Measurements from ENCODE around the gene PTGR1.

DNA sequence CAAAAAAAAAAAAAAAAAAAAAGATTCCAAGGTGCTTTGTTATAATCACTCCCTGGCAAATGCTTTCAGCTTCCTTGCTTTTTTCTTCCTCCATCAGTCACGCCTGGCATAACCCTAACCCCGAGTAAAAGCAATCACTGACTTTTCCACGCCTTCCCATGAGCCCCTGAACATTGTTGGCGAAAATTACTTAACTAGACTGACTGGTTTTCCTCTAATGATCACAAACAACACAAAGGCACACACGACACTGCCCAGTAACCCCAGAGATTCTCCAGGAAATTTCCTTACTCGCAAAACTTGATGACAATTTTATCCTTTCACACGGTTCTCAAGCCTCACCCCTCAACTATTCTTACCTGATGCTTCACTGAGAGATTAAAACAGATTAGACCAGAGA lies 11.4 kb upstream of the PTGR1 start:
- TF ChIP-seq, protein P1, sequence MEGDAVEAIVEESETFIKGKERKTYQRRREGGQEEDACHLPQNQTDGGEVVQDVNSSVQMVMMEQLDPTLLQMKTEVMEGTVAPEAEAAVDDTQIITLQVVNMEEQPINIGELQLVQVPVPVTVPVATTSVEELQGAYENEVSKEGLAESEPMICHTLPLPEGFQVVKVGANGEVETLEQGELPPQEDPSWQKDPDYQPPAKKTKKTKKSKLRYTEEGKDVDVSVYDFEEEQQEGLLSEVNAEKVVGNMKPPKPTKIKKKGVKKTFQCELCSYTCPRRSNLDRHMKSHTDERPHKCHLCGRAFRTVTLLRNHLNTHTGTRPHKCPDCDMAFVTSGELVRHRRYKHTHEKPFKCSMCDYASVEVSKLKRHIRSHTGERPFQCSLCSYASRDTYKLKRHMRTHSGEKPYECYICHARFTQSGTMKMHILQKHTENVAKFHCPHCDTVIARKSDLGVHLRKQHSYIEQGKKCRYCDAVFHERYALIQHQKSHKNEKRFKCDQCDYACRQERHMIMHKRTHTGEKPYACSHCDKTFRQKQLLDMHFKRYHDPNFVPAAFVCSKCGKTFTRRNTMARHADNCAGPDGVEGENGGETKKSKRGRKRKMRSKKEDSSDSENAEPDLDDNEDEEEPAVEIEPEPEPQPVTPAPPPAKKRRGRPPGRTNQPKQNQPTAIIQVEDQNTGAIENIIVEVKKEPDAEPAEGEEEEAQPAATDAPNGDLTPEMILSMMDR (conservative IDR thresholded peaks at IDR 0.05; ENCODE audit: low read depth in 2 of 2): no peak
- TF ChIP-seq STAT1 (IDR thresholded peaks at IDR 0.05; ENCODE audit: unreplicated experiment) (no peak), POLR2AphosphoS5 (IDR thresholded peaks at IDR 0.05; ENCODE audit: low read depth) (no peak), EZH2 (IDR thresholded peaks at IDR 0.05; ENCODE audit: low read depth, unreplicated experiment) (no peak), JUNB (IDR thresholded peaks at IDR 0.05; ENCODE audit: unreplicated experiment) (no peak), EZH2phosphoT487 (IDR thresholded peaks at IDR 0.05; ENCODE audit: unreplicated experiment) (no peak), CREB1 (CRISPR knock-in tag; IDR thresholded peaks at IDR 0.05; ENCODE audit: low read depth) (no peak), ZNF331 (CRISPR knock-in tag; IDR thresholded peaks at IDR 0.05; ENCODE audit: low read depth) (no peak)
- TF ChIP-seq, protein P2, sequence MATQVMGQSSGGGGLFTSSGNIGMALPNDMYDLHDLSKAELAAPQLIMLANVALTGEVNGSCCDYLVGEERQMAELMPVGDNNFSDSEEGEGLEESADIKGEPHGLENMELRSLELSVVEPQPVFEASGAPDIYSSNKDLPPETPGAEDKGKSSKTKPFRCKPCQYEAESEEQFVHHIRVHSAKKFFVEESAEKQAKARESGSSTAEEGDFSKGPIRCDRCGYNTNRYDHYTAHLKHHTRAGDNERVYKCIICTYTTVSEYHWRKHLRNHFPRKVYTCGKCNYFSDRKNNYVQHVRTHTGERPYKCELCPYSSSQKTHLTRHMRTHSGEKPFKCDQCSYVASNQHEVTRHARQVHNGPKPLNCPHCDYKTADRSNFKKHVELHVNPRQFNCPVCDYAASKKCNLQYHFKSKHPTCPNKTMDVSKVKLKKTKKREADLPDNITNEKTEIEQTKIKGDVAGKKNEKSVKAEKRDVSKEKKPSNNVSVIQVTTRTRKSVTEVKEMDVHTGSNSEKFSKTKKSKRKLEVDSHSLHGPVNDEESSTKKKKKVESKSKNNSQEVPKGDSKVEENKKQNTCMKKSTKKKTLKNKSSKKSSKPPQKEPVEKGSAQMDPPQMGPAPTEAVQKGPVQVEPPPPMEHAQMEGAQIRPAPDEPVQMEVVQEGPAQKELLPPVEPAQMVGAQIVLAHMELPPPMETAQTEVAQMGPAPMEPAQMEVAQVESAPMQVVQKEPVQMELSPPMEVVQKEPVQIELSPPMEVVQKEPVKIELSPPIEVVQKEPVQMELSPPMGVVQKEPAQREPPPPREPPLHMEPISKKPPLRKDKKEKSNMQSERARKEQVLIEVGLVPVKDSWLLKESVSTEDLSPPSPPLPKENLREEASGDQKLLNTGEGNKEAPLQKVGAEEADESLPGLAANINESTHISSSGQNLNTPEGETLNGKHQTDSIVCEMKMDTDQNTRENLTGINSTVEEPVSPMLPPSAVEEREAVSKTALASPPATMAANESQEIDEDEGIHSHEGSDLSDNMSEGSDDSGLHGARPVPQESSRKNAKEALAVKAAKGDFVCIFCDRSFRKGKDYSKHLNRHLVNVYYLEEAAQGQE (IDR thresholded peaks at IDR 0.05; ENCODE audit: unreplicated experiment): no peak

Measured in GM23338 (cell line).